ENCODE results near the gene CREB1.

DNA sequence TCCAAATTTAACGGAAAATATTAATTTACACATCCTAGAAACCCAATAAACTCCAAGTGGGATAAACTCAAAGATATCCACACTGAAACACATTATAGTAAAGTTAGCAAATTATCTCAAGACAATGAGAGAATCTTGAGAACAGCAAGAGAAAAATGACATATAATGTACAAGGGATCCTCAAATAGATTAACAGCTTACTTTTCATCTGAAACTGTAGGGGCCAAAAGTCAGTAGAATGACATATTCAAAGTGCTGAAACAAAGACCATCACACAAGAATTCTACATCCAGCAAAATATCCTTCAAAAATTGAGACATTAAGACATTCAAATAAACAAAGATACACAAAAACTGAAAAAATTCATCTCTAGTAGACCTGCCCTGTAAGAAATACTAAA lies 114.1 kb downstream of the CREB1 start:
- TF ChIP-seq, protein P1, sequence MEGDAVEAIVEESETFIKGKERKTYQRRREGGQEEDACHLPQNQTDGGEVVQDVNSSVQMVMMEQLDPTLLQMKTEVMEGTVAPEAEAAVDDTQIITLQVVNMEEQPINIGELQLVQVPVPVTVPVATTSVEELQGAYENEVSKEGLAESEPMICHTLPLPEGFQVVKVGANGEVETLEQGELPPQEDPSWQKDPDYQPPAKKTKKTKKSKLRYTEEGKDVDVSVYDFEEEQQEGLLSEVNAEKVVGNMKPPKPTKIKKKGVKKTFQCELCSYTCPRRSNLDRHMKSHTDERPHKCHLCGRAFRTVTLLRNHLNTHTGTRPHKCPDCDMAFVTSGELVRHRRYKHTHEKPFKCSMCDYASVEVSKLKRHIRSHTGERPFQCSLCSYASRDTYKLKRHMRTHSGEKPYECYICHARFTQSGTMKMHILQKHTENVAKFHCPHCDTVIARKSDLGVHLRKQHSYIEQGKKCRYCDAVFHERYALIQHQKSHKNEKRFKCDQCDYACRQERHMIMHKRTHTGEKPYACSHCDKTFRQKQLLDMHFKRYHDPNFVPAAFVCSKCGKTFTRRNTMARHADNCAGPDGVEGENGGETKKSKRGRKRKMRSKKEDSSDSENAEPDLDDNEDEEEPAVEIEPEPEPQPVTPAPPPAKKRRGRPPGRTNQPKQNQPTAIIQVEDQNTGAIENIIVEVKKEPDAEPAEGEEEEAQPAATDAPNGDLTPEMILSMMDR (IDR thresholded peaks at IDR 0.05) = no peak
- no peak for TF ChIP-seq POLR2AphosphoS5 (IDR thresholded peaks at IDR 0.05)
